HG03196 (cell line): ENCODE results near the gene IMPA2.

Source experiments
- ATAC-seq: cut with Tn5 transposase; IDR thresholded peaks from one replicate; pipeline ENCODE4 v1.9.1; 2021; ENCODE audit not compliant: unreplicated experiment

The IMPA2 gene

GRCh38 chr18:12006488-12006840 is 25.2 kb downstream of the IMPA2 start:
- ATAC-seq: no peak

GRCh38 chr18:12007063-12007462 is 25.8 kb downstream of the IMPA2 start:
- ATAC-seq: no peak

DNA sequence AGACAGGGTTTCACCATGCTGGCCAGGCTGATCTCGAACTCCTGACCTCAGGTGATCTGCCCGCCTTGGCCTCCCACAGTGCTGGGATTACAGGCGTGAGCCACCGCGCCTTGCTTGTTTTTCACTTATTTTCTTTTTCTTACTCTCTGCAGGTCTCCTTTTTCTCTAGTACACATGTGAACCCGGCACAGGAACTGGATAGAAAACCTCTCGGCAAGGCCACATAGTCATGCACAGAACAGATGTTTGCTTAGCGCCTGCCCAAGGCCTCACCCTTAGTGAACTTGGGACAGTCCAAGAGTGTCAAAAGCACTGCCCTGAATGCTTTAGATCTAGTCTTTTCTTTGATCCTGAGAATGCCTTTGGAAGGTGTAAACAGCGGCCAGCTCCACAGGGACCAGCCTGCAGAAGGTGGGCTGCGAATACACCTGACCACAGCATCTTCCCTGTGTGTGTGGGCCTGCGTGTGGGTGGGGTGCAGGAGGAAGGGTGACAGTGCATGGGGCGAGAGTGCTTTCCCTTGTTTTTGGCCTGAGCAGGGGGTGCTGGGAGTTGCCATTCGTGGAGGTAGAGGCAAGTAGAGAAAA is 27.0 kb downstream of the IMPA2 start:
- no peak for ATAC-seq

- ATAC-seq: no peak
These were observed 27.7 kb downstream of the IMPA2 start for GRCh38 chr18:12008842-12009580.

DNA sequence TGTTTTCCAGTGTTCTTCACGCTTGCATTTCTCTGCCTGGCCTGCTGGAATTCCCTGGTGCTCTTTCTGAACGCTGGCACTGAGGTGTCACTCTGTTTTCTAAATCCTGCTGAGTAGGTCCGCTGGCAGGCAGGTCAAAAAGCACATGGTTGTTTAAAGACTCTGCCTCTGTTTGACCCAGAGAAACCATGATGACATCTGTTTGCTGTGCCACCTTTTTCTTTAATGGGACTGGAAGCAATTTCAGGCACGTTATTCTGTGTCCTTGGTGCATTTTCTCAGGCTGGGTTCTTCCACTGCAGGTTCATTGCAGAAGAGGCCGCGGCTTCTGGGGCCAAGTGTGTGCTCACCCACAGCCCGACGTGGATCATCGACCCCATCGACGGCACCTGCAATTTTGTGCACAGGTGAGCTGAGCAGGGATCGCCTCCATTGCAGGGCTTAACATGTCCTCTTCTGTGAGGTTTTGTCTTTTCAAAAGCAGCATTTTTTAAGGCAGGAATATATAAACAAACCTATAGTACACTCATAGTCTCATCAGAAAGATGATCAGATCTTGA is 28.4 kb downstream of the IMPA2 start:
- no peak for ATAC-seq

DNA sequence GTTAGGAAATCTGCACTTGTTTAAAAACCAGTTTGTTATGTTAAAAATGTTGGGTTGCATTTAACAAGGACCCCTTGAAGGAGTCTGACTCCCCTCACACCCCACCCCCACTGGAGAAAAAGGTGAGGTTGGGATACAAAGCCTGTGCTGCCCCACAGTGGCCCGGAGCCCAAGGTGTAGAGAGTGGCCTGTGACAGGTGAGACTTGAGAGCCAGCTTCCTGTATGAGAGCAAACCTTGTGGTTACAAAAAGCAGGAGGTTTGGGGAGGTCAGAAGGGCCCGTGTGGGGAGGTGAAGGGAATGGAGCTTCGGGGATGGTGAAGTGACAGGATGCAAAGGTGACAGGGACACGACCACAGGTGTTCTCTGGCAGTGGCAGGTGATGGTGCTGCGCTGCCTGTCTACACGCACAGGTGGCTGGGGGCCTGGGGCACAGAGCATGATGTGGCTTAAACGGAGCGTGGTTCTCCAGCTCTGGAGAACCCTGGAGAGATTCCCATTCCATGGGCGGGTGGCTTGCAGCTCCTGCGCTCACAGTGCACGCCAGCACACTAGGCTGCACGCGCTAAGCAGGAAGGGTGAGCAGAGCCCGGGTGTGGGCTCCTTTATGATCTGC is 29.0 kb downstream of the IMPA2 start:
- ATAC-seq: no peak

DNA sequence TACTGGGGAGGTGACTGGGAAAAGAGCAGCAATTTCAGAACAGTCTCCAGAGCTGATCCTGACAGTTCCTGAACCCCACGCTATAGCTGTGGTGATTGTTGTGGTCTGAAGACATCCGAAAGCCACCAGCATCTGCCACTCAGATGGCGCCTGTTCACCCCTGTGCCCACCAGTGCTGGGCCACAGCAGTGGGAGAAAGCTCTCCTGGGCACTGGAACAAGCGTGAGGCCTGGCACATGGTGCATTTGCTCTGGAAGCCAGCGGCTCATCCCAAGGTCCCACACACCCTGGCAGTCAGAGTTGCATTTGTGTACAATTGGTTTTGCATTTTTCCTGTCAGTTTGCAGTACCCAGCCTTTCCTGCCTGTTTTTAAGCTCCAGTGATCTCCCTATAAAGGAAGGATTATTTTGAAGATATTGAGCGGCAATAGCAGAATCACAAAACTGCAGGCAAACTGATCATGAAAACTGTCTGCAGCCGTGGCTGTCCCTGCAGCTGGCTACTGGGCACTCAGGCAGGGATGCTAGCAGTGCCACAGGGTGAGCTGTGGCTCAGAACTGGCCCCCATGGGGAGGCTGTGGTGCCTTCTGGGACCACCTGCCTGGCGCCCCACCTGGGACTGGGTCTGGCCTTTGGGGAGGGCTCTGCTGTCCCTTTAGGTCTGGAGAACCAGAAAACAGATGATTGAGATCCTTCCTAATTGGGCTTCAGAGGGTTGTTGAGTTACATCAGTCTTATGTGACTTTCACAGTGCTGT is 30.1 kb downstream of the IMPA2 start:
- ATAC-seq: no peak

- ATAC-seq: no peak
These were observed 30.7 kb downstream of the IMPA2 start for GRCh38 chr18:12011957-12012549.

GRCh38 chr18:12012697-12013096 is 31.4 kb downstream of the IMPA2 start:
- ATAC-seq: no peak

GRCh38 chr18:12013186-12013916 is 32.0 kb downstream of the IMPA2 start:
- no peak for ATAC-seq

DNA sequence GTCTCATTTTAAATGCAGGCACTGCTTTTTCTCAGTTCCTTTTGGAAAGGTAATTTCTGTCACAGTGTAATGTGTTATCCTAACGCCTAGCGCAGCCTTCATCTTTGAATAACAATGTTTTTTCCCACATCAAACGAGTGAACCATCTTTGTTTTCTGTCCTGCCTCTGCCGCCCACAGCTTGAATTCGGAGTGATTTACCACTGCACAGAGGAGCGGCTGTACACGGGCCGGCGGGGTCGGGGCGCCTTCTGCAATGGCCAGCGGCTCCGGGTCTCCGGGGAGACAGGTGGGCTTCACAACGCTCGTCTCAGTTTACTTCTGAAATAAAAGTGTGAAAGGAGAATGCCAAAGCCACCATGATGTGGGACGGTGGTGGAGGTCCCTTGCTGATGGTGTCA is 32.8 kb downstream of the IMPA2 start:
- no peak for ATAC-seq

GRCh38 chr18:12014521-12015415 is 33.5 kb downstream of the IMPA2 start:
- ATAC-seq: no peak

DNA sequence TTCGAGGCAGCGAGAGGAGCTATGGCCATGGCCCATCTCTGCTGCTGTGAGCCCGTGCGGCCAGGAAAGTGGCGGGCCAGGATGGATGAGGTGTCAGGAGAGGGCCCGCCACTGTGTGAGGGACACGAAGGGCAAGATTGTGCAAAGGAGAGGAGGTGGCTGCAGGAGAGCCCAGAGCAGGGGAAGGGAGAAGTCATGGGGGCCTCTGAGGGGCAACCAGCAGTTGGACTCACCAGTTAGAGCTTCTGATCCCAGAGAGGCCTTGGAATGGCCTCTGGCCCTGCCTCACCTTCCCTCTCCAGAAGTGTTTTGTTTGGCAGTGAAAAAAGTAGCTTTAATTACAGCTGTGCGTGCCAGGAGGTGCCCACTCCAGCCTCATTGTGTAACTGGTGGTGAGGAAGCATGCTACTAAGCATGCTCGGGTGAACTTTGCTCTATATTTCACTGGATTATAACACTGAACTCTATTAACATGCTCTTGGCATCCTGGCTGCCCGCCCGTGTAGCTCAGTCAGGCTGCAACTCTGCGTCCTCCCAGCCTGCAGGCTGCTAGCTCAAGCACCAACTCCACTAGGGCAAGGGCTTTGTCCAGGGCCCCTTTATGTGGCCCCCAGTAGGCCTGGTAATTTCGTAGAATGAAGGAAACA is 34.2 kb downstream of the IMPA2 start:
- ATAC-seq: no peak

DNA sequence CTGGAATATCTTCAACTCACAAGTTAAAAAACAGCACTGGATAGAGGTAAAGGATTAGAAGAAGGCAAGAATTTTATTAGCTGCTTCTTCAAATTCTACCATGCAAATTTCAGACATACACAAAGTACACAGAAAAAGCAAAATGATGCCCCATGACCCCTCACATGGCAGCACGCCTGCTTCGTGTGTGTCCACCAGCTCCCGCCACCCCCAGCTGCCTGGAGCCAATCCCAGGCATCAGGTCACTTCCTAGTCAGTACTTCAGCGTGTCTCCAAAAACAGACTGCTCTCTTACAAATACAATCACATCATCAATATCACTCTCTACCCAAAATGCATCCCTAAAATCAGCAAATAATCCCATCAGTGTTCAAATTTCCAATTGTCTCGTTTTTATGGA is 35.8 kb downstream of the IMPA2 start:
- ATAC-seq: no peak

DNA sequence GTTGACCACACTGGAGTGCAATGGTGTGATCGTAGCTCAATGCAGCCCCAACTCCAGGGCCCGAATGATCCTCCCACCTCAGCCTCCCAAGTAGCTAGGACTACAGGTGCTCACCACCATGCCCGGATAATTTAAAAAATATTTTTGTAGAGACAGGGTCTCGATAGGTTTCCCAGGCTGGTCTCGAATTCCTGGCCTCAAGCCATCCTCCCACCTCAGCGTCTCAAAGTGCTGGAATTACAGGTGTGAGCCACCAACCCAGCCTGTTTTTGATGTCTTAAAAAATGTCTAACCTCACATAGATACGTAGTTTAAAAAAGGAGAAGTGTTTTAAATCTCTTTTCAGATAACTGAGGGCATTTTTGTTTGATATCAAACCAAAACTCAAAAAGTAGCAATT is 37.6 kb downstream of the IMPA2 start:
- ATAC-seq: no peak

GRCh38 chr18:12021077-12021476 is 39.8 kb downstream of the IMPA2 start:
- ATAC-seq: no peak

DNA sequence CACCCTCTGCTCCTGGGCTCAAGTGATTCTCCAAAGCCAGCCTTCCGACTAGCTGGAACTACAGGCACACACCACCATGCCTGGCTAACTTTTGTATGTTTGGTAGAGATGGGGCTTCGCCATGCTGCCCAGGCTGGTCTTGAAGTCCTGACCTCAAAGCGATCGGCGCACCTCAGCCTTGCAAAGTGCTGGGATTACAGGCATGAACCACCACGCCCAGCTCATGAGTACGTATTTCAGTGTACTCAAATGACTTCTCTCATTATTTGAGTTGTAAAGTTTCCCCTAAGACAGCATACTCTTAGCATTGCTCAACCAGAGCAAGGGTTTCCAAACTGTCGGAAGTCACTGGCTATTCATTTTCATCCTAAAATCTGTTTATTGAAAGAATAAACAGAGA is 40.3 kb downstream of the IMPA2 start:
- ATAC-seq: no peak

- ATAC-seq: no peak
These were observed 42.1 kb downstream of the IMPA2 start for GRCh38 chr18:12023375-12023774.

DNA sequence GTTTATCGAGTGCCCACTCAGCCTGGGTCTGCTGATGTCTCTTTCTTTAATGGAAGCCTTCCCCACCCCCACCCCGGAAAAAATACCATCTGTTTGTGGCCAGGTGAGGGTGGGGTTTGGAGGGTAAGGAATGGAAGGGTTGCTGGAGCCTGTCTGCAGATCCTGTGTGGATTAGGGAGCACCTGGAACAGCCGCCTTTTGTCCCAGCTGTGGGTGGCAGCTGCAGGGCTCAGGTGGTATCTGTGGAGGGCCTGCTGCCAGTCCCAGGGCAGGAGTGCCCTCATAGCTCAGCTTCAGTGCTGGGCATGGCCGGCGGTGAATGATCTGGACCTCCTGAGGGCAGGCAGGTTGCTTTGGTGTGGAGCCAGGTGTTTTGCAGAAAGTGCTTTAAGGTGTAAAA is 45.3 kb downstream of the IMPA2 start:
- ATAC-seq: no peak
